CD14-positive monocyte (primary cell): ENCODE measurements around the gene KRTAP1-1. TPM values are rescaled to one million over a fixed set of nuclear protein-coding genes. Genes with fewer than 3 reads are reported as not detected.

ENCODE experiments used
- DNase-seq, 3 donors: peaks; one replicate each; pipeline ENCODE4 v3.0.0-alpha.2; 2011 to 2022
- H2AFZ ChIP-seq: 2 replicates; pipeline ENCODE4 v1.6.0; 2012; ENCODE audit warnings: mild to moderate bottlenecking, low read depth, low read length, inconsistent platforms; ENCODE audit not compliant: insufficient read depth, poor library complexity, severe bottlenecking
- H3K27ac ChIP-seq, 2 donors: 1 replicate in 1 of 2; 2 replicates in 1 of 2; pipeline ENCODE4 v1.5.1; 2012 to 2013; ENCODE audit warnings: low read length in 2 of 2, control low read depth in 1 of 2, inconsistent platforms in 1 of 2, low read depth in 1 of 2, mild to moderate bottlenecking in 1 of 2
- H3K27me3 ChIP-seq, 2 donors: one replicate each; pipeline versions ENCODE4 v1.6.0 to v1.6.1; 2011 to 2013; ENCODE audit warnings: low read length in 2 of 2; ENCODE audit not compliant: control insufficient read depth in 2 of 2, insufficient read depth in 2 of 2
- H3K36me3 ChIP-seq, 2 donors: replicated peaks in 1 of 2; 1 replicate in 1 of 2; 2 replicates in 1 of 2; pipeline versions ENCODE4 v1.5.1 to v1.6.1; 2012 to 2013; ENCODE audit warnings: low read length in 2 of 2, control low read depth in 1 of 2, inconsistent platforms in 1 of 2, mild to moderate bottlenecking in 1 of 2; ENCODE audit not compliant: insufficient read depth in 2 of 2, control insufficient read depth in 1 of 2
- H3K4me1 ChIP-seq, 2 donors: 1 replicate in 1 of 2; 2 replicates in 1 of 2; pipeline versions ENCODE4 v1.5.1 to v1.6.1; 2012 to 2013; ENCODE audit warnings: low read length in 2 of 2, control low read depth in 1 of 2, inconsistent platforms in 1 of 2, mild to moderate bottlenecking in 1 of 2, moderate library complexity in 1 of 2; ENCODE audit not compliant: insufficient read depth in 2 of 2, control insufficient read depth in 1 of 2
- H3K4me2 ChIP-seq: replicated peaks from 2 replicates; pipeline ENCODE3; 2012; ENCODE audit warnings: low read length, moderate library complexity, mild to moderate bottlenecking; ENCODE audit not compliant: poor library complexity, severe bottlenecking; ENCODE audit errors: extremely low read depth
- H3K4me3 ChIP-seq, 3 experiments: fragments of 200-600 bp in 1 of 3; sonication (generic) in 1 of 3; replicated peaks in 1 of 3; 1 replicate in 2 of 3; 2 replicates in 1 of 3; pipeline ENCODE4 v1.5.1; 2011 to 2013; ENCODE audit warnings: low read length in 3 of 3, mild to moderate bottlenecking in 3 of 3, control low read depth in 2 of 3, low read depth in 2 of 3, inconsistent platforms in 1 of 3, moderate library complexity in 1 of 3
- H3K79me2 ChIP-seq: 2 replicates; pipeline ENCODE4 v1.6.0; 2012; ENCODE audit warnings: mild to moderate bottlenecking, control low read depth, inconsistent platforms, low read length, moderate library complexity; ENCODE audit not compliant: insufficient read depth
- H3K9ac ChIP-seq: 2 replicates; pipeline ENCODE4 v1.6.0; 2017; ENCODE audit warnings: low read length, mild to moderate bottlenecking; ENCODE audit not compliant: insufficient read depth, poor library complexity, severe bottlenecking
- H3K9me3 ChIP-seq, 2 donors: replicated peaks in 1 of 2; 1 replicate in 1 of 2; 2 replicates in 1 of 2; pipeline versions ENCODE4 v1.5.1 to v1.6.1; 2012 to 2013; ENCODE audit warnings: low read length in 2 of 2, control low read depth in 1 of 2; ENCODE audit not compliant: control insufficient read depth in 1 of 2, insufficient read depth in 1 of 2
- H4K20me1 ChIP-seq: 2 replicates; pipeline ENCODE4 v1.6.0; 2012; ENCODE audit warnings: mild to moderate bottlenecking, low read length, control low read depth, moderate library complexity; ENCODE audit not compliant: insufficient read depth
- H3K27ac Mint-ChIP-seq, 7 donors: one replicate each; pipeline ENCODE4 v1.8.0; 2020; ENCODE audit warnings: mild to moderate bottlenecking in 7 of 7, mixed read lengths in 7 of 7, moderate library complexity in 6 of 7, inconsistent platforms in 2 of 7
- H3K27me3 Mint-ChIP-seq, 3 donors: one replicate each; pipeline ENCODE4 v1.8.0; 2021 to 2022; ENCODE audit warnings: low read depth in 3 of 3, mild to moderate bottlenecking in 3 of 3, mixed read lengths in 3 of 3, moderate library complexity in 3 of 3, inconsistent platforms in 1 of 3
- H3K36me3 Mint-ChIP-seq, 2 donors: one replicate each; pipeline ENCODE4 v1.8.0; 2020; ENCODE audit warnings: mixed read lengths in 2 of 2, inconsistent platforms in 1 of 2, mild to moderate bottlenecking in 1 of 2
- H3K4me1 Mint-ChIP-seq: one replicate; pipeline ENCODE4 v1.8.0; 2020; ENCODE audit warnings: mild to moderate bottlenecking, mixed read lengths
- H3K4me3 Mint-ChIP-seq, 2 donors: one replicate each; pipeline ENCODE4 v1.8.0; 2020; ENCODE audit warnings: mild to moderate bottlenecking in 2 of 2, mixed read lengths in 2 of 2, moderate library complexity in 1 of 2
- H3K9me3 Mint-ChIP-seq, 7 donors: one replicate each; pipeline ENCODE4 v1.8.0; 2020 to 2022; ENCODE audit warnings: mixed read lengths in 7 of 7, mild to moderate bottlenecking in 6 of 7, moderate library complexity in 6 of 7, inconsistent platforms in 2 of 7
- WGBS: methylation state at CpG from one replicate; pipeline ENCODE4 v1.1.5; 2013; ENCODE audit warnings: missing lambda C conversion rate; ENCODE audit not compliant: insufficient coverage; 5-methylcytosine and 5-hydroxymethylcytosine counted together
- intact Hi-C, 2 donors: fragments of 100-400 bp; cut with micrococcal nuclease; formaldehyde crosslinking; loops; one replicate each; pipeline versions ENCODE4 v1.15.0 to v1.15.1; 2023
- polyA plus RNA-seq, 3 donors: library from polyadenylated mRNA; depleted of rRNA in 1 of 3; unstranded in 2 of 3; stranded (reverse) in 1 of 3; fragments of 300-500 nt in 2 of 3; fragments of >200 nt in 1 of 3; fragmentation: Illumina TruSeq in 2 of 3; gene quantifications; 1 replicate in 2 of 3; 2 replicates in 1 of 3; pipeline ENCODE4 v1.2.3, GENCODE V29; 2012 to 2021
- TF ChIP-seq, protein P1 (sequence below): fragments of 200-600 bp; IDR thresholded peaks from one replicate; pipeline ENCODE4 v1.8.0; 2022; ENCODE audit warnings: antibody characterized with exemption, mild to moderate bottlenecking

KRTAP1-1 gene
- polyA plus RNA-seq, 3 donors, result not detected

GRCh38 chr17:41019415-41019814 lies 21.8 kb downstream of the KRTAP1-1 start:
- no peaks in the 10 kb centered on the region for H3K36me3 ChIP-seq
- no peaks in the 10 kb centered on the region for H3K4me1 ChIP-seq
- H3K27me3 Mint-ChIP-seq, result peaks cover 0 to 2% (median 2%) of the 10 kb centered on the region in 3 donors
- TF ChIP-seq, protein P1, sequence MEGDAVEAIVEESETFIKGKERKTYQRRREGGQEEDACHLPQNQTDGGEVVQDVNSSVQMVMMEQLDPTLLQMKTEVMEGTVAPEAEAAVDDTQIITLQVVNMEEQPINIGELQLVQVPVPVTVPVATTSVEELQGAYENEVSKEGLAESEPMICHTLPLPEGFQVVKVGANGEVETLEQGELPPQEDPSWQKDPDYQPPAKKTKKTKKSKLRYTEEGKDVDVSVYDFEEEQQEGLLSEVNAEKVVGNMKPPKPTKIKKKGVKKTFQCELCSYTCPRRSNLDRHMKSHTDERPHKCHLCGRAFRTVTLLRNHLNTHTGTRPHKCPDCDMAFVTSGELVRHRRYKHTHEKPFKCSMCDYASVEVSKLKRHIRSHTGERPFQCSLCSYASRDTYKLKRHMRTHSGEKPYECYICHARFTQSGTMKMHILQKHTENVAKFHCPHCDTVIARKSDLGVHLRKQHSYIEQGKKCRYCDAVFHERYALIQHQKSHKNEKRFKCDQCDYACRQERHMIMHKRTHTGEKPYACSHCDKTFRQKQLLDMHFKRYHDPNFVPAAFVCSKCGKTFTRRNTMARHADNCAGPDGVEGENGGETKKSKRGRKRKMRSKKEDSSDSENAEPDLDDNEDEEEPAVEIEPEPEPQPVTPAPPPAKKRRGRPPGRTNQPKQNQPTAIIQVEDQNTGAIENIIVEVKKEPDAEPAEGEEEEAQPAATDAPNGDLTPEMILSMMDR, result no peak
- intact Hi-C loops, result no loop called here
- H3K4me3 ChIP-seq, result no peak overlapping the region
- H4K20me1 ChIP-seq, result no peaks in the 10 kb centered on the region
- no peaks in the 10 kb centered on the region for H3K4me1 Mint-ChIP-seq
- H3K4me2 ChIP-seq, result no peak overlapping the region
- H3K36me3 Mint-ChIP-seq, result no peaks in the 10 kb centered on the region
- 100% methylated on average over 1 of the region's 3 CpGs for WGBS
- H3K9me3 Mint-ChIP-seq, result peaks cover 0 to 6% (median 0%) of the 10 kb centered on the region in 7 donors
- no peaks in the 10 kb centered on the region for H3K79me2 ChIP-seq
- no peaks in the 10 kb centered on the region for H3K27me3 ChIP-seq
- no peak overlapping the region for H2AFZ ChIP-seq
- H3K27ac Mint-ChIP-seq, result no peak overlapping the region
- no peak for DNase-seq
- no peak overlapping the region for H3K4me3 Mint-ChIP-seq
- H3K9ac ChIP-seq, result no peak overlapping the region
- H3K9me3 ChIP-seq, result no peaks in the 10 kb centered on the region
- H3K27ac ChIP-seq, result no peak overlapping the region

DNA sequence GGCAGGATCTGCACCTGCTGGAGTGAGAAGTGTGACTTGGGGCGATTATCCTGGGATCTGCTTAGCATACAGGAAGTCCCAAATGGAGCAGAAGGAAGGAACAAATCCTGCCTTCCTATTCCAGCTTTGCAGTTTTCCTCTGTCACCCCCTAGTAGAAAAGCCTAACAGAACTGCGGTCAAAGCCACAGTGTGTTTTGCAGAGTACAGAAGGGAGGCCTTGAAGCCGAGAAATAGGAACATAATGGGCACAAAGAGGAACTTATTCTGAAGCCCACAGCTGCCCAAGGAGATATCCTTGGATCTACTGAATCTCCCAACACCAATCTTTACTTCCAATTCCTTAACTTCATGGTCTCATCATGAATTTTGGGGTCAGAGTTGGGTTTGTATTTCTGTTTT lies 22.7 kb downstream of the KRTAP1-1 start:
- TF ChIP-seq, protein P1, result no peak
- H2AFZ ChIP-seq, result no peak overlapping the region
- Mint-ChIP-seq H3K9me3 (peaks cover 0 to 6% (median 0%) of the 10 kb centered on the region in 7 donors), H3K4me1 (no peaks in the 10 kb centered on the region), H3K36me3 (no peaks in the 10 kb centered on the region), H3K27me3 (peaks cover 0 to 2% (median 2%) of the 10 kb centered on the region in 3 donors), H3K4me3 (no peak overlapping the region), H3K27ac (no peak overlapping the region)
- no peaks in the 10 kb centered on the region for H3K27me3 ChIP-seq
- no peak overlapping the region for H3K4me3 ChIP-seq
- no peak overlapping the region for H3K27ac ChIP-seq
- H3K79me2 ChIP-seq, result no peaks in the 10 kb centered on the region
- no peaks in the 10 kb centered on the region for H3K36me3 ChIP-seq
- no peak overlapping the region for H3K9ac ChIP-seq
- H3K4me1 ChIP-seq, result no peaks in the 10 kb centered on the region
- DNase-seq, result no peak
- H3K9me3 ChIP-seq, result no peaks in the 10 kb centered on the region
- intact Hi-C loops, result no loop called here
- no peak overlapping the region for H3K4me2 ChIP-seq
- WGBS, result no CpG with 5 or more reads among the region's 3 CpGs
- no peaks in the 10 kb centered on the region for H4K20me1 ChIP-seq
